OCI-LY7 (cell line): ENCODE data around the gene HSF2BP.

ENCODE experiments used
- EZH2phosphoT487 ChIP-seq: fragments of 200-600 bp; sonication (generic); IDR thresholded peaks from 2 replicates; pipeline ENCODE4 v1.6.1; 2018; ENCODE audit warnings: low read depth, borderline replicate concordance, mild to moderate bottlenecking, mixed run types, antibody characterized with exemption, low read length, moderate library complexity, mixed read lengths
- TF ChIP-seq, protein P1 (sequence below): fragments of 200-600 bp; sonication (generic); conservative IDR thresholded peaks from 2 replicates; pipeline ENCODE4 v1.5.1; 2014; ENCODE audit warnings: mild to moderate bottlenecking, antibody characterized with exemption, low read length, moderate library complexity, mixed read lengths

DNA sequence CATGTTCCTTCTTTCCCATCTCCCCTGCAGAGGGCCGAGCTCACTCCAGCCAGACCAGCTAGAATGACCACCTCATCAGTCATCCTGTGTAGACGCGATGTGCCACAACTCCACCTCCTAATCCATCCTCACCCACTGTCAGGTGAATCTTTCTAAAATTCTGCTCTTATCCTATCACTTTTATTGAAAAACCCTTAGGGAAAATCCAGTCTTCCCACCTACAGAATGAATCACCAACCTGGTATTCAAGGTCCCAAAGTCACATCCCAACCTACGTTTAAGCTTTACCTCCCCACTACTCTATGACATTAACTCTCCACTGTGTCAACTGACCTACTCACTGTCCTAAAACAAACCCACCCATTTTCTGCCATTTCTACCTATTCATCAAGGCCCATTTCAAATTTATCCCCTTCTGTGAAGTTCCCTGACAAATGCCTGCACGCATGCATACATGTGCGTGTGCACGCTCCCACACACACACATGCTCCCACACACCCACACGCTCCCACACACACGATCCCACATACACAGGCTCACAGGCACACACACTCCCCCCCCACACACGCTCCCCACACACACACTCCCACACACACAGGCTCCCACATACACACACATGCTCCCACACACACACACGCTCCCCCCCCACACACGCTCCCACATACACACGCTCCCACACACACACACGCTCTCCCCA, 27.7 kb downstream of the HSF2BP start:
- TF ChIP-seq, protein P1, sequence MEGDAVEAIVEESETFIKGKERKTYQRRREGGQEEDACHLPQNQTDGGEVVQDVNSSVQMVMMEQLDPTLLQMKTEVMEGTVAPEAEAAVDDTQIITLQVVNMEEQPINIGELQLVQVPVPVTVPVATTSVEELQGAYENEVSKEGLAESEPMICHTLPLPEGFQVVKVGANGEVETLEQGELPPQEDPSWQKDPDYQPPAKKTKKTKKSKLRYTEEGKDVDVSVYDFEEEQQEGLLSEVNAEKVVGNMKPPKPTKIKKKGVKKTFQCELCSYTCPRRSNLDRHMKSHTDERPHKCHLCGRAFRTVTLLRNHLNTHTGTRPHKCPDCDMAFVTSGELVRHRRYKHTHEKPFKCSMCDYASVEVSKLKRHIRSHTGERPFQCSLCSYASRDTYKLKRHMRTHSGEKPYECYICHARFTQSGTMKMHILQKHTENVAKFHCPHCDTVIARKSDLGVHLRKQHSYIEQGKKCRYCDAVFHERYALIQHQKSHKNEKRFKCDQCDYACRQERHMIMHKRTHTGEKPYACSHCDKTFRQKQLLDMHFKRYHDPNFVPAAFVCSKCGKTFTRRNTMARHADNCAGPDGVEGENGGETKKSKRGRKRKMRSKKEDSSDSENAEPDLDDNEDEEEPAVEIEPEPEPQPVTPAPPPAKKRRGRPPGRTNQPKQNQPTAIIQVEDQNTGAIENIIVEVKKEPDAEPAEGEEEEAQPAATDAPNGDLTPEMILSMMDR, result no peak
- TF ChIP-seq EZH2phosphoT487, result no peak
